GDM1 (cell line): ENCODE measurements around the gene FGD4.

Source experiments
- DNase-seq: peaks from one replicate; lab custom pipeline; 2025; lab: John Stamatoyannopoulos, UW

Gene FGD4

DNA sequence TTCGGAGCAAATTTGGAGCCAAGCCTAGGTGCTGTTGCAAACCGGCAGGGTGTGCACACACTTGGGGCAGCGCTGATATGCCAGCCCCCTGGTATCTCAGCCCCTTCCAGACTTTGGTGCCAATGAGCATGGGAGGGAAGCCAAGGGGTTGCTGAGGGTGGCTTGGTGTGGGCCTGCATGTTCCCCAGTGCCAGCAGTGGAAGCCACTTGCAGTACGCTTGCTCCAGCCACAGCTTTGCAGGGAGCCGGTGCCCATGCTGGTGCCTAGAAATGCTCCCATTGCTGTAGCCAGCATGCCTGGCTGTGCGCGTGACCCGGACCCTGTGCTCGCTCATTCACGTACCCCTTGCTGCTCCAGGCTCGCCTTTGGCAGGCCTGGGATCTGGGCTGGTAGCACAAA, 212.6 kb downstream of the FGD4 start:
- no peak for DNase-seq

DNA sequence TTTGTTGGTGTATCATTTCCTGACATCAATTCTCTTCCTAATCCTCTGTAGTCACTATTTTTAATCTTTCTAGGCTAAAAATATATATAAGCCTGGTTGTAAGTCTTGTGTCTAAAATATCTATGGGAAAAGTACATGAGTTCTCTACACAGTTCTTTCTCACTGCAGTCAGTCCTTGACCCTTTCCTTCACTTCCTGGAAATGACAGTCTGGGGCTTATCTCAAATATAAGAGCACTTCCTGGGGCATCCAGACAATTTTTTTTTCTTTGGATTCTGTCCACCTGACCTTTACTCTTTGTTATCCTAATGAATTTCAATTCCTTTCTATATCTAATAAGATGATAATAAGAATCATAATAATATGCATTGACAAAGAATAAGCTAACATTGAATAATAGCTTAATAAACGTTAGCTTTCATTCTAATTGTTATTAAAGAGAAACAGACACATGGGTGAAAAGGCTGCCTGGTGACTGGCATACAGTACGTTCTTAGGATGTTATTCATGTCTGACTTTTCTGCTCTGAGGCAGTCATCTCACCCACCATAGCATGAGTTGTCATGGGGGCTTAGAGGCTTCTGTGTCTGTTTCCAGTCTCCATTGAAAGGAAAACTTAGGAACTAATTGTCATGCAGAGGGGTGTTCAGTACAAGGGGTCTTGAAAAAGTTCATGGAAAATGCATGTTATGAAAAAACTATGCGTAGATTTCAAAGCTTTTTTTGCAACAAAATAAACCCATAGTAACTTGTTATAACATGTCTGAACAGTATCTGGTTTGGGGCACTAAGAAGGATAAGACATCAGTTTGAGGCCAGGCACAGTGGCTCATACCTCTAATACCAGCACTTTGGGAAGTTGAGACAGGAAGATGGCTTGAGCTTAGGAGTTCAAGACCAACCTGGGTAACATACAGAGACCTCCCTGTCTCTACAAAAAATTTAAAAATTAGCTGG, 213.6 kb downstream of the FGD4 start:
- DNase-seq, result no peak

DNA sequence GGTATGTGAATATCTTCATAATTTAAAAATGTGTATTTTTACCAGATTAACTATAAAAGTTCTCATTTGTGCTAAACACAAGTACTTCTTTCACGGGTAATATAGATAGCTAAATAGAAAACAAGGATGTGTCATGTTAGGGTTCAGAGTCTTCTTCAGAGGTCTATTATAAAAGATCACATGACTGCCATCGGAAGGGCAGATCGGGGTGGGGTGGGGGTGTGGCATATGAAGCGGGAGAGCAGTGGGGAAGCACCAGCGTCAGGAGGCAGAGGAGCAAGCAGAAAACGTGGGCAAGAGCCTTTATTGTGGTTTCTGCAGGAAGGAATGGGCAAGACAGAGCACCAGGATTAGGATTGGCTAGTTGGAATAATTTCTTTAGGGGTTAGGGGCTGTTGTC, 216.1 kb downstream of the FGD4 start:
- DNase-seq, result no peak

GRCh38 chr12:32617534-32617933, 218.2 kb downstream of the FGD4 start:
- DNase-seq, result no peak

- no peak for DNase-seq
Measured at GRCh38 chr12:32618115-32618514, 218.8 kb downstream of the FGD4 start.

GRCh38 chr12:32627976-32628375, 228.6 kb downstream of the FGD4 start:
- no peak for DNase-seq

- DNase-seq, result no peak
Measured at GRCh38 chr12:32641287-32641901, 242.0 kb downstream of the FGD4 start.

DNA sequence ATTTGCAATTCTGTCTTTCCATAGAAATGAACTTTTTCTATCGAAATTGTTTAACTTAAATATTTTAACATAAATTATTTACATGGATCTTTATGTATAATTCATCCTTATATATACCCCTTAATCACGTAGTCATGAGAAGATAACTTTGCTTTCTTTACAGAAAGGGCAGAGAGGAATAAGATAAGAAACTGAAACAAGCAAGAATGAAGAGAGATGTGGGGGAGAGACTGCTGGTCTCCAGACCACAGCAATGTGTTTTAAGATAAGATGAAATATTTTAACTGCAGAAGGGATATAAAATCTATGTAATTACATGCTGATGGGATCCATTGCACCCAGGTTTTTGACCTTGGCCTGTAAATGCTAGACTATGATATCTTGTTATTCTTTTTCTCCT, 245.1 kb downstream of the FGD4 start:
- no peak for DNase-seq

- no peak for DNase-seq
Measured at GRCh38 chr12:32647275-32647674, 247.9 kb downstream of the FGD4 start.

GRCh38 chr12:32650508-32650907, 251.2 kb downstream of the FGD4 start:
- DNase-seq, result no peak

DNA sequence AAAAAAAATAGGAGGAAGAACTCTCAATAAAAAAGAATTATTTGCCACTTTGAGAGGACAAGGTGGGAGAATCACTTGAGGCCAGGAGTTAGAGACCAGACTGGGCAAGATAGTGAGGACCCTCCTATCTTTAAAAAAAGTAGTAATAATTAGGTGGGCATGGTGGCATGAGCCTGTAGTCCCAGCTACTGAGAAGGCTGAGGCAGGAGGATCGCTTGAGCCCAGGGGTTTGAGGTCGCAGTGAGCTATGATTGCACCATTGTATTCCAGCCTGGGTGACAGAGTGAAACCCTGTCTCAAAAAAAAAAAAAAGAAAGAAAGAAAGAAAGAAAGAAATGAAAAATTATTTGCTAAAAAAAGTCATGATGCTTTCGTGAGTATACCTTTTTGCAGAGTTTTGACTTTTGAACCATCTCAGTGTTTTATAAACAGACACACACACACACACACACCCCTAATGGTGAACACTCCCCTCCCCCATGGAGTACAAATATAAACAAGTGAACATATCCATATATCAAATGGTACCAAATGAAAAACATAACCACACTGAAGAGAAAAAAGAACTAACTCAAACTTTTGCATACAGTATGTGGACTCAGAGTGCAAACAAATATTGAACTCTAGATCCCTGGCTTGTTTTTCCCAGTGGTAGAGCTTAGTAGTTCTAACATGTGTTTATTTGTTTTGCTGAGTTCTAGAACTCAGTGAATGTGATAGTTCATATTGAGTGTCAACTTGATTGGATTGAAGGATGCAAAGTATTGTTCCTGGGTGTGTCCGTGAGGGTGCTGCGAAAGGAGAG, 252.0 kb downstream of the FGD4 start:
- no peak for DNase-seq

DNA sequence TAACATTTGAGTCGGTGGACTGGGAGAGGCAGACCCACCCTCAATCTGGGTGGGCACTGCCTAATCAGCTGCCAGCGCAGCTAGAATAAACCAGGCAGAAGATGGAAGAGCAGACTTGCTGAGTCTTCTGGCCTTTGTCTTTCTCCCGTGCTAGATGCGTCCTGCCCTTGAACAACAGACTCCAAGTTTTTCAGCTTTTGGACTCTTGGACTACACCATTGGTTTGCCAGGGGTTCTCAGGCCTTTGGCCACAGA, 252.5 kb downstream of the FGD4 start:
- DNase-seq, result no peak

DNA sequence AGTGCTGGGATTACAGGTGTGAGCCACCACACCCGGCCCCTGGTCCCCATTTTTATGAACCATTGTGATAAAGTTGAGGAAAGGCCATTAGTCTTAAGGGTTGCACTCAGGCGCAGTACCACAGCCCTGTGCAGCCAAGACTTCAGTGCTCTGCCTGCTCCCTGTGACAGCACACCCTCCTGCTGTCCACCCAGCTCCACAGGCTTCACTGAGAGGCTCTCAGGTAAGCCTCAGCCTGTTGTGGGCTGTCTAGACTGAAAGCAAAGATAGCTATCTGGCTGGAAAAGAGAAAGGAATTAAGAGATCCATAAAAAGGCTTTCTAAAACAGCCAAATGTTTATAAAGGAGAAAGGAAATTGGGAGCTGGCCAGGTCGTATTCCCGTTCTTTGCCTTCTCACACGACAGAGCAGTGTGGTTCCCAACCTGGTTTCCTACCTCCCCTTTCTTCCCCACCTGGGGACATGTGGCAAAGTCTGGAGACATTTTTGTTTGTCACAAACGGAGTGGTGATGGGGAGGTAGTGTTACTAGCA, 260.6 kb downstream of the FGD4 start:
- no peak for DNase-seq

DNA sequence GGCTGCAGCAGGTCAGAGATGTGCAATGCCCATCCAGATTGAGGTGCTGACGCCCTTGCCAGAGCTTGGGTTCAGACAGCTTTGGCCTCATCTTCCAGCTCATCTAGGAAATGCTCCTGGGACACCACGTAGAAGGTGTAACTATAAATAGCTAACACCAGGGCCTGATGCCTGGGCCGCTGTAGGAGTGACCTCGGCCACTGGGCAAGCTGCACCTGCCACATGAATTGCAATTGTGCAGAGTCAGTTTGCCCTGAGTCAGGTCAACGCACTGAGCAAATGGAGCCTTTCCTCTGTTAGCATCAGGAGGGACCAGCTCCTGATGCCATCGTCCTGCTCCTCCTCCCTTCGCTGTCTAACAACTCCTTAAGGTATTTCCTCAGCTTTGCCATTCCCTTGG, 262.3 kb downstream of the FGD4 start:
- DNase-seq, result no peak

GRCh38 chr12:32662665-32663064, 263.3 kb downstream of the FGD4 start:
- no peak for DNase-seq

DNA sequence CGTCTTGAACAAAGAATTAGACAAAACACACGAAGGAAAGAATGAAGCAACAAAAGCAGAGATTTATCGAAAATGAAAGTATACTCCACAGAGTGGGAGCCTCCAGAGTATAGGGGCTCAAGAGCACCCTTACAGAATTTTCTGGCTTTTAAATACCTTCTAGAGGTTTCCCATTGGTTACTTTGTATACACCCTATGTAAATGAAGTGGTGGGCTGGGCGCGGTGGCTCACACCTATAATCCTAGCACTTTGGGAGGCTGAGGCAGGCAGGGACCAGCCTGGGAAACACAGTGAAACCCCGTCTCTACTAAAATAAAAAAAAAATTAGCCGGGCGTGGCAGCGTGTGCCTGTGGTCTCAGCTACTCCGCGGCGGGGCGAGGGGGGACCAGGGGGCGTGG, 266.7 kb downstream of the FGD4 start:
- no peak for DNase-seq

DNA sequence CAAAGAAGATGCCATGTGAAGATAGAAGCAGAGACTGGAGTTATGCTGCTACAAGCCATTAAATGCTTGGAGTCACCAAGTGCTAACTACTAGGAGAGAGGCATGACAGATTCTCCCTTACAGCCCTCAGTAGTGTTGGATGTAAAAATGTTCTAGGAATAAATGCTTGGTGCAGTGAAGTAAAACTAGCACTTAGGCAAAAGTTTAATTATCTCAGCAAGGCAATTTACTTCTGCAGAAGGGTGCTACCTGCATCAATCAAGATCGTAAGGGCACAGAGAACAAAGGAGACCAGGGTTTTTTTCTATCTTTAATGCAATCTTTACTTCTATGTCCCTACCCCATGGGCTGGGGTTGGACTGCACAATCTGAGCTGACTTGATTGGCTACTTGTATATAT, 270.2 kb downstream of the FGD4 start:
- DNase-seq, result no peak

DNA sequence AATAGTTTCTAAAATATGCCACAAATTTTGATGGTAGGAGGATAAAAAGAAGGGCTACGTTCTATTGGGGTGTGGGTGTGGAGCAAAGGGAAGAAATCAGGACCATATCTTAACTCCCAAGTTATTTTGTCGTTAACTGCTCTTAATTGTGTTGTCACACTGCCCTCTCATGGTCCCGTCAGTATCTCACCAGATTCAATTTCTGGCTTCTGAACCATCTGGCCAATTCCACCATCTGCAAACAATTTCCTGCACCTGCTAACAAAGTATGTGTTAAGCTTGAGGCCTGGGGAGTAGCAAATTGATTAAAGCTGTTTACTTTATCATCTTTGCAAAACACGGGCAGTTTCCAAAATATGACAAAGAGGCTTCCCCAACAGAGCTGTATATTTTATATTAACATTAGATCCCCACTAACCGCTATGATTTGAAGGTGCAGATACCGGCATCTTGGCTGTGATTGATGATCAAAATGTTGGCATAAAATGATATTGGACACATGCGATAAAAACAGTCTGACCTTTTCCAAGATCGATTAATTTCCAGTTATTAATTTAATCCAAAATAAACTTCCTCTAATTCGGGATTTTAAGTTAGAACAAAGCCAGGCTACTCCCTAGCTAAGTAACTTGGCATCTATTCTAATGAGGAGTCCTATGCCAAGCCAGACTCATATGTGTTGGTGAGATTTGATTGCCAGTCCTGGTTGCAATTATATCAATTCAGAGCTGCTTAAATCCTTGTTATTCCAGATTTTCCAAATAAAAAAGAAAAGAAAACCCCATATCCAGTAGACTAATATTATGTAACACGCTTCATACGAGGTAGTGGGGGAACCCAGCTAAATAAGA, 272.8 kb downstream of the FGD4 start:
- DNase-seq, result peak; percentile 21

DNA sequence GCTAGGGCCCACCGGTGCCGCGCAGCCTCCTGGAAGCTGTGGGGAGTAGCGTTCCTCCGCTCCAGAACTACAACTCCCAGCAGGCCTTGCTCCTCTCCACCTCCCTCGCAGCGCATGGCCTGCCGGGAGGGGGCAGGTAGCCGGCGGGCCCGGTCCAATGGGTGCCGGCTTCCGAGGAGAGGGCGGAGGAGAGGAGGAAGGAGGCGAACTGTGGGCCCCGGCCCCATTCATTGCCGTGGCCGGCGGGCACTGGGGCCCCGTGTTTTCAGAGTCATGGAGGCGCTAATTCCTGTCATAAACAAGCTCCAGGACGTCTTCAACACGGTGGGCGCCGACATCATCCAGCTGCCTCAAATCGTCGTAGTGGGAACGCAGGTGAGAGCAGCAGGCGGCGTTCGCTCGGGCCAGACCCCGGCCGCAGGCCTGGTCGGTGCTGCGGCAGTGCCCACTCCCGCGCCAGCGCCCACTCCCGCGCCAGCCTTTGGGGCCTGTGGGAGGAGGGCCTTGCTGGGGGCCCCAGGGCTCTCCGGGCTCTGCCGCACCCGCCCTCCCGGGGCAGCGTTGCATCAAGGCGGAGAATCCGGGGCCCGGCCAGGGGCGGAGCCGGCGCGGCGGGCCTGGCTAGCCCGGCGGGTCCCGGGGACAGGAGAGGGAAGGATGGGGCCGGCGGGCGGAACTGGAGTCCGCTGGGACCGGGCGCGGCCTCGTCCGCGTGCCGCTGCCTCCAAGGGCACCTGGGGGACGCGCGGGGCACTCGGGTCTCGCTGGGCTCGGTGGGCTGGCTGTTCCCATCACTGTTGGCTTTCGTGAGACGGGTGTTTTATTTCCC, 279.9 kb downstream of the FGD4 start, which contains the start of gene DNM1L:
DNM1L (plus strand) TSS at position 211 of the 829 bp plus-strand sequence; CDS start at position 274, 63 bp downstream.
- DNase-seq, result peak; percentile 95

DNA sequence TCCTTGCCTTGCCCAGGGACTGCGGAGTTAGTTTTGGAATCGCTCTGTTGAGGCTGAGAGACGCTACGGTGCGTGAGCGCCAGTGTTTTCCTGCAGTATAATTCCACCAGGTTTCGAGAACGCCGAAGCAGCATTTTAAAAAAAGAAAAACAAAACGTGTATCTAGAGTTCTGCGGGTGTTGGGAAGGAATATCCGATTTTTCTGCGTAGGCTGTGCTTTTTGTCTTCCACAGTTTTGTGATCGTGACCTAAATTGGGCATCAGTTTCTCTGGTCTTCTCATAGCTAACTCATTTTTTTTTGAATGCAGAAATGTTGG, 280.5 kb downstream of the FGD4 start:
- no peak for DNase-seq

DNA sequence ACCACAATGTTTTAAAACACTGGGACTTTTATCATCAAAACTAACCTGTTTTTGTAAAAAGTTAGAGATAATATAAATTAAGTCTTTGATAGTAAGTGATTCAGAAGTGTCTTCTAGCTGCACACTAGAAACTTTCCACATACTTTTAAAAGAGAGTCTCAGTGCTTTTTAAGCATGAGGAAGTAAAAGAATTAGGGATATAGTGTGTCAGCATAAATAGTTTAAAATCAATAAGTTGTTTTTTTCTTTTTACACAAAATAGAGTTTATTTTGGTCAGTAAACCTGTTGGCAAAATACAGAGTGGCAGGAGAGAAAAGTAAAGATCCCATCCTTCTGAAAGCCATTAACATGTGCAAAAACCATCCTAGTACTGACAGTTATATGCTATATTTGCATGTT, 281.4 kb downstream of the FGD4 start:
- no peak for DNase-seq
